ENCODE measurements around the gene MRPL12. TPM values are rescaled to one million over a fixed set of nuclear protein-coding genes. Genes with fewer than 3 reads are reported as not detected.

MRPL12 gene
- total RNA-seq, 4 donors from 2014 or later: 26.1 to 63.3 (median 35.8) TPM

DNA sequence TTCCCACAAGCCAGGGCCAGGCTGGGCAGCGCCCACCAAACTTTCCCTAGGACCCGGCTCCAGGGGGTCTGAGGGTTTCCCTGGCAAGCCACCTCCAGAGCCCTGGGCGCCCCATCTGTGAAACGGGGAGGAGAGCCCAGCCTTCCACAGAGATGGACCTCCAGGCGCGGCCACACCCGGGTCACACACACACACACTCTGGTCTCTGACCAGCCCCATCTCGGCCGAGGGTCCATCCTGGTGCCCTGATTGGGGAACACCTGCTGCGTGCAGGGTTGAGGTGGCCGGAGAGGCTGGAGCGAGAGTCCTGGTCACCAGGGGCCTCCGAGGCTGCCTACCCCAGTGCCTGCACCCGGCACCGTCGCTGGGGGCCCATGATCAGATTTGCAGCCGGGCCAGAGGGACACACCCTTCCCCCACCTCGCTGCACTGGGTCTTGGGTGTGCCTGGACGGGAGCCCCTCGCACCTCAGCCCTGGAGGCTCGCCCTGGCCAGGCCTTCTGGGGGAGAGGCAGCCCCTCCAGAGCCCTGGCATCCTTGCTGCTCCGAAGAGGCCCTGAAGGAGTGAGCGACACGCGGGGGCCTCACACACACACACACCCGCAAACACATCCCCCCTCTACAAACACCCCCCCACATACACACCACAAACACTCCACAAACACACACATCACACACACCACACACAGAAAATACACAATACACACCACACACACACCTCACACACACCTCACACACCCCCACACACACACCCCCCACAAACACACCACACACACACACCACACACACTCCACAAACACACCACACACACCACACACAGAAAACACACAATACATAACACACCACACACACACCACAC, 38.7 kb downstream of the MRPL12 start:
- H3K9me3 ChIP-seq: no peaks in the 10 kb centered on the region
- TF ChIP-seq, protein P1, sequence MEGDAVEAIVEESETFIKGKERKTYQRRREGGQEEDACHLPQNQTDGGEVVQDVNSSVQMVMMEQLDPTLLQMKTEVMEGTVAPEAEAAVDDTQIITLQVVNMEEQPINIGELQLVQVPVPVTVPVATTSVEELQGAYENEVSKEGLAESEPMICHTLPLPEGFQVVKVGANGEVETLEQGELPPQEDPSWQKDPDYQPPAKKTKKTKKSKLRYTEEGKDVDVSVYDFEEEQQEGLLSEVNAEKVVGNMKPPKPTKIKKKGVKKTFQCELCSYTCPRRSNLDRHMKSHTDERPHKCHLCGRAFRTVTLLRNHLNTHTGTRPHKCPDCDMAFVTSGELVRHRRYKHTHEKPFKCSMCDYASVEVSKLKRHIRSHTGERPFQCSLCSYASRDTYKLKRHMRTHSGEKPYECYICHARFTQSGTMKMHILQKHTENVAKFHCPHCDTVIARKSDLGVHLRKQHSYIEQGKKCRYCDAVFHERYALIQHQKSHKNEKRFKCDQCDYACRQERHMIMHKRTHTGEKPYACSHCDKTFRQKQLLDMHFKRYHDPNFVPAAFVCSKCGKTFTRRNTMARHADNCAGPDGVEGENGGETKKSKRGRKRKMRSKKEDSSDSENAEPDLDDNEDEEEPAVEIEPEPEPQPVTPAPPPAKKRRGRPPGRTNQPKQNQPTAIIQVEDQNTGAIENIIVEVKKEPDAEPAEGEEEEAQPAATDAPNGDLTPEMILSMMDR (IDR thresholded peaks at IDR 0.05): no peak
- TF ChIP-seq EP300 (IDR thresholded peaks at IDR 0.05) (no peak), POLR2A (IDR thresholded peaks at IDR 0.05) (no peak)
- no peak overlapping the region for H3K27ac ChIP-seq
- WGBS, 2 donors: 53 to 60% methylated on average over 7 to 14 of the region's 26 CpGs
- H3K27me3 ChIP-seq: peaks cover 0 to 33% of the 10 kb centered on the region in 2 donors
- no peak for DNase-seq (ENCODE audit: low spot score in 2 of 2)
- H3K4me1 ChIP-seq: peaks cover 0 to 7% (median 0%) of the 10 kb centered on the region in 4 donors
- no peaks in the 10 kb centered on the region for H3K36me3 ChIP-seq
- H3K4me3 ChIP-seq: no peak overlapping the region

Small RNAs within 50 kb of the gene (small RNA-seq; reads per million reads assigned to genes)
- 0.66 reads per million for gene MIR6786

Other genes with a start within 250 kb of the MRPL12 start
- gene ACTG1, start 190.6 kb upstream of the MRPL12 start, total RNA-seq: 1,000 to 10,000 TPM; 2,372 to 2,875 (median 2,670) TPM
- gene FSCN2, start 175.0 kb upstream of the MRPL12 start, total RNA-seq: 1 to 10 TPM in 3 of 4 donors, under 1 TPM in 1; 0.42 to 4.4 (median 3.7) TPM
- gene FAAP100, start 151.0 kb upstream of the MRPL12 start, total RNA-seq: 10 to 100 TPM; 20.1 to 41.7 (median 26.7) TPM
- gene NPLOC4, start 66.3 kb upstream of the MRPL12 start, total RNA-seq: 10 to 100 TPM; 51.1 to 79.2 (median 62.1) TPM
- gene TSPAN10, start 66.2 kb upstream of the MRPL12 start, total RNA-seq: under 1 TPM in 2 of 4 donors, not detected in 2; 0.22 to 0.84 TPM
- not detected for gene PDE6G, start 46.8 kb upstream of the MRPL12 start, total RNA-seq
- gene OXLD1, start 36.8 kb upstream of the MRPL12 start, total RNA-seq: 10 to 100 TPM; 31.4 to 38.1 (median 35.8) TPM
- 10 to 100 TPM; 10.9 to 35.7 (median 14.4) TPM for gene CCDC137, start 36.6 kb upstream of the MRPL12 start, total RNA-seq
- 10 to 100 TPM; 22.1 to 37.9 (median 34.3) TPM for gene ARL16, start 19.6 kb upstream of the MRPL12 start, total RNA-seq
- gene HGS, start 19.4 kb upstream of the MRPL12 start, total RNA-seq: 100 to 1,000 TPM in 2 of 4 donors, 10 to 100 TPM in 2; 75.2 to 166 (median 104) TPM
- gene SLC25A10, start 8.9 kb downstream of the MRPL12 start, total RNA-seq: 10 to 100 TPM; 10.8 to 32.1 (median 22.6) TPM
- 10 to 100 TPM in 2 of 4 donors, 1 to 10 TPM in 2; 1.8 to 14.7 (median 8.1) TPM for gene GCGR, start 100.8 kb downstream of the MRPL12 start, total RNA-seq
- gene MCRIP1, start 129.9 kb downstream of the MRPL12 start, total RNA-seq: 100 to 1,000 TPM in 1 of 4 donors, 10 to 100 TPM in 3; 78.7 to 105 (median 92.5) TPM
- 1 to 10 TPM in 1 of 4 donors, not detected in 3; 2.6 TPM for gene PPP1R27, start 131.7 kb downstream of the MRPL12 start, total RNA-seq
- gene P4HB, start 157.2 kb downstream of the MRPL12 start, total RNA-seq: 100 to 1,000 TPM; 385 to 594 (median 472) TPM
- gene ARHGDIA, start 168.0 kb downstream of the MRPL12 start, total RNA-seq: 100 to 1,000 TPM; 190 to 484 (median 237) TPM
- gene ALYREF, start 188.2 kb downstream of the MRPL12 start, total RNA-seq: 10 to 100 TPM; 44.5 to 67.2 (median 63.5) TPM
- 100 to 1,000 TPM in 3 of 4 donors, 10 to 100 TPM in 1; 95.4 to 116 (median 106) TPM for gene ANAPC11, start 188.4 kb downstream of the MRPL12 start, total RNA-seq
- 1 to 10 TPM in 3 of 4 donors, not detected in 1; 4.2 to 8.7 (median 5.4) TPM for gene NPB, start 198.9 kb downstream of the MRPL12 start, total RNA-seq
- gene PCYT2, start 208.0 kb downstream of the MRPL12 start, total RNA-seq: 10 to 100 TPM; 36.0 to 64.9 (median 46.6) TPM
- gene SIRT7, start 214.8 kb downstream of the MRPL12 start, total RNA-seq: 10 to 100 TPM; 22.3 to 42.2 (median 30.7) TPM
- 10 to 100 TPM; 17.9 to 25.5 (median 22.5) TPM for gene MAFG, start 224.4 kb downstream of the MRPL12 start, total RNA-seq
- 1 to 10 TPM; 6.3 to 9.9 (median 6.9) TPM for gene PYCR1, start 233.9 kb downstream of the MRPL12 start, total RNA-seq
- not detected for gene MYADML2, start 243.9 kb downstream of the MRPL12 start, total RNA-seq

All from tibial nerve (tissue), 4 donors.